HL-60 (cell line): Measurements from ENCODE around the gene C15orf62.

Experiments
- DNase-seq, 2 experiments: peaks; one replicate each; pipeline ENCODE4 v3.0.0-alpha.2; 2010 to 2020; ENCODE audit warnings: low read depth in 1 of 2, low spot score in 1 of 2
- H3K27ac ChIP-seq: fragments of 250-450 bp; sonication (Bioruptor Pico); replicated peaks from 2 replicates; pipeline ENCODE4 v1.5.1; 2020; ENCODE audit warnings: mild to moderate bottlenecking, moderate library complexity
- H3K27me3 ChIP-seq: fragments of 250-450 bp; sonication (Bioruptor Pico); 2 replicates; pipeline ENCODE4 v1.5.1; 2021; ENCODE audit warnings: mild to moderate bottlenecking, moderate library complexity; ENCODE audit not compliant: insufficient read depth, poor library complexity, severe bottlenecking
- H3K4me3 ChIP-seq: replicated peaks from 2 replicates; pipeline ENCODE4 v1.5.1; 2011; ENCODE audit warnings: mild to moderate bottlenecking, control low read depth, low read length; ENCODE audit not compliant: insufficient read depth
- GABPA ChIP-seq: IDR thresholded peaks from 2 replicates; pipeline ENCODE4 v1.6.1; 2012; ENCODE audit warnings: low read depth
- POLR2AphosphoS5 ChIP-seq: IDR thresholded peaks from 2 replicates; pipeline ENCODE4 v1.6.1; 2012; ENCODE audit warnings: low read depth
- SPI1 ChIP-seq: IDR thresholded peaks from 2 replicates; pipeline ENCODE4 v1.6.1; 2012; ENCODE audit warnings: low read depth, mild to moderate bottlenecking, borderline replicate concordance
- TF ChIP-seq, protein P1 (sequence below): IDR thresholded peaks from one replicate; pipeline ENCODE4 v1.5.1; 2011; ENCODE audit warnings: low read length, control low read depth, inconsistent platforms; ENCODE audit not compliant: insufficient read depth
- TF ChIP-seq, protein P2 (sequence below): IDR thresholded peaks from 2 replicates; pipeline ENCODE4 v1.6.1; 2012; ENCODE audit warnings: low read depth; ENCODE audit not compliant: insufficient replicate concordance

C15orf62 gene

DNA sequence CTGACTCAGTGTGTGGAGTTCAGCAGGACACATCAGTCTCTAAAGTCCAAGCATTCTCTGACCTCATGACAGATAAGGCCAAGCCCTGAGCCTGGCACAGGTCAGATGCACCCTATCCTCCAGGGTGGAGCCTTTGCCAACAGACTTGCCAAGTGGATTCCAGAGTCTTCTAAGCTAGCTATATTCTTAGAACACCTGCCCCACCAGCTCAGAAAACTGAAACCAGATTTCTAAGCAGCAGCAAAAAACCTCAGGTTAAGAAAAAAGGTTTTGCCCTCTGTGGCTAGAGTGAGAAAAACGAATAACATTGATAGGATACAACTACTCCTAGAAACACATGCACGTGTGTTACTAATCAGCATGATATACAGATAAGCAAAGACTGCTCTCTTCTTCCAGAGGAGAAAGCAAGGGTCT is 26.3 kb upstream of the C15orf62 start:
- DNase-seq, result no peak
- H3K27ac ChIP-seq, result 0 out of 2 replicates have a peak overlapping the region, but pooled peaks have one; percentile 11
- H3K27me3 ChIP-seq, result no peaks in the 10 kb centered on the region
- H3K4me3 ChIP-seq, result no peak overlapping the region
- TF ChIP-seq, protein P1, sequence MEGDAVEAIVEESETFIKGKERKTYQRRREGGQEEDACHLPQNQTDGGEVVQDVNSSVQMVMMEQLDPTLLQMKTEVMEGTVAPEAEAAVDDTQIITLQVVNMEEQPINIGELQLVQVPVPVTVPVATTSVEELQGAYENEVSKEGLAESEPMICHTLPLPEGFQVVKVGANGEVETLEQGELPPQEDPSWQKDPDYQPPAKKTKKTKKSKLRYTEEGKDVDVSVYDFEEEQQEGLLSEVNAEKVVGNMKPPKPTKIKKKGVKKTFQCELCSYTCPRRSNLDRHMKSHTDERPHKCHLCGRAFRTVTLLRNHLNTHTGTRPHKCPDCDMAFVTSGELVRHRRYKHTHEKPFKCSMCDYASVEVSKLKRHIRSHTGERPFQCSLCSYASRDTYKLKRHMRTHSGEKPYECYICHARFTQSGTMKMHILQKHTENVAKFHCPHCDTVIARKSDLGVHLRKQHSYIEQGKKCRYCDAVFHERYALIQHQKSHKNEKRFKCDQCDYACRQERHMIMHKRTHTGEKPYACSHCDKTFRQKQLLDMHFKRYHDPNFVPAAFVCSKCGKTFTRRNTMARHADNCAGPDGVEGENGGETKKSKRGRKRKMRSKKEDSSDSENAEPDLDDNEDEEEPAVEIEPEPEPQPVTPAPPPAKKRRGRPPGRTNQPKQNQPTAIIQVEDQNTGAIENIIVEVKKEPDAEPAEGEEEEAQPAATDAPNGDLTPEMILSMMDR, result no peak
- TF ChIP-seq GABPA (no peak), POLR2AphosphoS5 (no peak)

DNA sequence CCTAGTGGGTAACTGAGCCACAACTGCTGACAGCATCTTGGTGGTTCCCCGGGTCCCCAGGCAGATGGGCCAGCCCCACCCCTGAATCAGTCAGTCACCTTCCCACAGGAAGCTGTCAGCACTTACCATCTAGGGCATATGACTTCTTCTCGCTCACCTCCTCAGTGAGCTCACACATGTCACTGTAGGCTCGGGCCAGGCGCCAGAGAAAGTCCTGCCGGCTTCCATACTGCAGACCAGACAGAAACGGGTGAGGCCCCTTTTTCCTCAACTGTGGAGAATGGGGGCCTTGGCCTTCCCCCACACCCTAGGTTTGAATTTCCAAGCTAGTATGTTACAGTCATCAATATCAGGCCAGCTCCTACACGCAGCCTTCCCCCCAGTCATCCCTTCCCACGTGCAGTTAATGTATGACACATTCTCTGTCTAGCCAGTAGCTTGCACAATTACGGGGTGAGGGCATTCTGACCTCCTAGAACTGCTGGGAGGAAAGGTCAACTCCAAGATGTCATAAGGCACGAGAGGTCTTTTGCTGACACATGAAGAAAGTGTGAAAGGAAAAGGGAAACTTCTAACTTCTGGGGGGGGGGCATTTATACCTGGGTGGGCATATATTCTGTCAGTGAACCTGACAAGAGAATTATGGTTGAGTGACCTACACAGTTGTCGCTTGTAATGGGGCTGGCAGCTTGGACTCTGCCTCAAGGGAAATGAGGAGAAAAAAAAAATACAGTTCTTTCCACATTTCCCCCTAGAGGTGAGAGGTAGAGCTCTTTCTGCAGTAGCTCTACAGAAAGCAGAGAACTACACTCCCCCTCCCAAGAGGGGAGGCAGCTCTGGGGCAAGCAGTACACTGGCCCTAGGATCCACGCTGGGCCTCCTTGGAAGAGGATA is 25.6 kb upstream of the C15orf62 start:
- Histone ChIP-seq H3K4me3 (no peak overlapping the region), H3K27me3 (no peaks in the 10 kb centered on the region), H3K27ac (no peak overlapping the region)
- peak; percentile 28 to 79 for DNase-seq
- TF ChIP-seq POLR2AphosphoS5, result no peak
- TF ChIP-seq SPI1, result no peak
- TF ChIP-seq, protein P2, sequence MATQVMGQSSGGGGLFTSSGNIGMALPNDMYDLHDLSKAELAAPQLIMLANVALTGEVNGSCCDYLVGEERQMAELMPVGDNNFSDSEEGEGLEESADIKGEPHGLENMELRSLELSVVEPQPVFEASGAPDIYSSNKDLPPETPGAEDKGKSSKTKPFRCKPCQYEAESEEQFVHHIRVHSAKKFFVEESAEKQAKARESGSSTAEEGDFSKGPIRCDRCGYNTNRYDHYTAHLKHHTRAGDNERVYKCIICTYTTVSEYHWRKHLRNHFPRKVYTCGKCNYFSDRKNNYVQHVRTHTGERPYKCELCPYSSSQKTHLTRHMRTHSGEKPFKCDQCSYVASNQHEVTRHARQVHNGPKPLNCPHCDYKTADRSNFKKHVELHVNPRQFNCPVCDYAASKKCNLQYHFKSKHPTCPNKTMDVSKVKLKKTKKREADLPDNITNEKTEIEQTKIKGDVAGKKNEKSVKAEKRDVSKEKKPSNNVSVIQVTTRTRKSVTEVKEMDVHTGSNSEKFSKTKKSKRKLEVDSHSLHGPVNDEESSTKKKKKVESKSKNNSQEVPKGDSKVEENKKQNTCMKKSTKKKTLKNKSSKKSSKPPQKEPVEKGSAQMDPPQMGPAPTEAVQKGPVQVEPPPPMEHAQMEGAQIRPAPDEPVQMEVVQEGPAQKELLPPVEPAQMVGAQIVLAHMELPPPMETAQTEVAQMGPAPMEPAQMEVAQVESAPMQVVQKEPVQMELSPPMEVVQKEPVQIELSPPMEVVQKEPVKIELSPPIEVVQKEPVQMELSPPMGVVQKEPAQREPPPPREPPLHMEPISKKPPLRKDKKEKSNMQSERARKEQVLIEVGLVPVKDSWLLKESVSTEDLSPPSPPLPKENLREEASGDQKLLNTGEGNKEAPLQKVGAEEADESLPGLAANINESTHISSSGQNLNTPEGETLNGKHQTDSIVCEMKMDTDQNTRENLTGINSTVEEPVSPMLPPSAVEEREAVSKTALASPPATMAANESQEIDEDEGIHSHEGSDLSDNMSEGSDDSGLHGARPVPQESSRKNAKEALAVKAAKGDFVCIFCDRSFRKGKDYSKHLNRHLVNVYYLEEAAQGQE, result no peak
- no peak for TF ChIP-seq GABPA
- TF ChIP-seq, protein P1, result no peak

DNA sequence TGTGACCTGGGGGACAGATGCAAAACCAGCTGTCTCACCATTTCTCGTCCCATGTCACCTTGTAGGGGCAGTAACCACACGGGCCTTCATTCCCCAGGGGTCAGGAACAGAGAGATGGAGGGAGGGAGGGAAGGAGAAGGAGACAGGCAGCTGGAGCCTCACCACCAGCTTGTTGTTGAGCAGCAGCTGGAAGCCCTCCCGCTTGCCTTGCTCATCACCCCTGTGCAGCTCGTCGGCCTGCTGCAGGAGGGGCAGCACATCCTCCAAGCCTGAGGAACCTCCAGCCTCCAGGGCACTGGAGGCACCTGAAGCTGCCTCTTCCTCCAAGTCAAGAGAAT is 25.0 kb upstream of the C15orf62 start:
- no peak overlapping the region for H3K4me3 ChIP-seq
- no peak overlapping the region for H3K27ac ChIP-seq
- TF ChIP-seq GABPA, result no peak
- TF ChIP-seq, protein P2, result no peak
- TF ChIP-seq, protein P1, result no peak
- no peak for TF ChIP-seq SPI1
- TF ChIP-seq POLR2AphosphoS5, result no peak
- no peak for DNase-seq
- H3K27me3 ChIP-seq, result no peaks in the 10 kb centered on the region
